Kidney capillary endothelial cell (primary cell): ENCODE results near the gene IGFBP5.

Experiments used
- DNase-seq: peaks from one replicate; pipeline ENCODE4 v3.0.0-alpha.2; 2018; ENCODE audit warnings: low spot score

The IGFBP5 gene

GRCh38 chr2:216695401-216695821 is at the start of gene IGFBP5:
IGFBP5 (minus strand) TSS chr2:216695549; CDS start chr2:216694775, 774 bp downstream.
- DNase-seq: no peak

GRCh38 chr2:216743781-216744180 is 48.4 kb upstream of the IGFBP5 start:
- no peak for DNase-seq

GRCh38 chr2:216742411-216742810 is 47.1 kb upstream of the IGFBP5 start:
- no peak for DNase-seq

GRCh38 chr2:216741223-216741593 is 45.9 kb upstream of the IGFBP5 start:
- DNase-seq: no peak

- no peak for DNase-seq
Observed at GRCh38 chr2:216740557-216741222, 45.3 kb upstream of the IGFBP5 start.

- DNase-seq: no peak
Observed at GRCh38 chr2:216739035-216739434, 43.7 kb upstream of the IGFBP5 start.

- DNase-seq: no peak
Observed at GRCh38 chr2:216737676-216738075, 42.3 kb upstream of the IGFBP5 start.

GRCh38 chr2:216736326-216736725 is 41.0 kb upstream of the IGFBP5 start:
- no peak for DNase-seq

- no peak for DNase-seq
Observed at GRCh38 chr2:216735668-216736067, 40.3 kb upstream of the IGFBP5 start.

GRCh38 chr2:216735086-216735485 is 39.7 kb upstream of the IGFBP5 start:
- DNase-seq: no peak

- DNase-seq: no peak
Observed at GRCh38 chr2:216733046-216733445, 37.7 kb upstream of the IGFBP5 start.

GRCh38 chr2:216732334-216732733 is 37.0 kb upstream of the IGFBP5 start:
- no peak for DNase-seq

GRCh38 chr2:216731465-216731864 is 36.1 kb upstream of the IGFBP5 start:
- no peak for DNase-seq

GRCh38 chr2:216730871-216731270 is 35.5 kb upstream of the IGFBP5 start:
- no peak for DNase-seq

- DNase-seq: no peak
Observed at GRCh38 chr2:216727346-216728122, 32.2 kb upstream of the IGFBP5 start.

- no peak for DNase-seq
Observed at GRCh38 chr2:216724190-216724589, 28.8 kb upstream of the IGFBP5 start.

- DNase-seq: no peak
Observed at GRCh38 chr2:216721141-216721540, 25.8 kb upstream of the IGFBP5 start.

- DNase-seq: no peak
Observed at GRCh38 chr2:216720722-216721121, 25.4 kb upstream of the IGFBP5 start.

- no peak for DNase-seq
Observed at GRCh38 chr2:216717907-216718615, 22.7 kb upstream of the IGFBP5 start.

- DNase-seq: no peak
Observed at GRCh38 chr2:216717491-216717901, 22.1 kb upstream of the IGFBP5 start.

- DNase-seq: no peak
Observed at GRCh38 chr2:216716109-216716508, 20.8 kb upstream of the IGFBP5 start.

GRCh38 chr2:216715402-216715974 is 20.1 kb upstream of the IGFBP5 start:
- no peak for DNase-seq

GRCh38 chr2:216714376-216714775 is 19.0 kb upstream of the IGFBP5 start:
- DNase-seq: no peak
